Amniotic stem cell (primary cell): ENCODE measurements around the gene PRDX4.
"Not testable (repeated sequence)": the region's sequence is repeated elsewhere in the genome, so short reads cannot be mapped to it uniquely, and the experiment has no call there.

Experiments used
- DNase-seq: peaks from one replicate; lab custom pipeline; 2025; lab: John Stamatoyannopoulos, UW

The PRDX4 gene

GRCh38 chrX:23667239-23668177 lies at the start of gene PRDX4:
PRDX4 (plus strand) TSS chrX:23667493; CDS start chrX:23667571, 78 bp downstream.
- peak; percentile 46 for DNase-seq

GRCh38 chrX:23621621-23622265 lies 45.5 kb upstream of the PRDX4 start:
- no peak for DNase-seq

GRCh38 chrX:23623797-23624196 lies 43.5 kb upstream of the PRDX4 start:
- DNase-seq: no peak

GRCh38 chrX:23626651-23627050 lies 40.6 kb upstream of the PRDX4 start:
- no peak for DNase-seq

- no peak for DNase-seq
Observed at GRCh38 chrX:23628131-23628530, 39.2 kb upstream of the PRDX4 start.

GRCh38 chrX:23631136-23631535 lies 36.2 kb upstream of the PRDX4 start:
- no peak for DNase-seq

DNA sequence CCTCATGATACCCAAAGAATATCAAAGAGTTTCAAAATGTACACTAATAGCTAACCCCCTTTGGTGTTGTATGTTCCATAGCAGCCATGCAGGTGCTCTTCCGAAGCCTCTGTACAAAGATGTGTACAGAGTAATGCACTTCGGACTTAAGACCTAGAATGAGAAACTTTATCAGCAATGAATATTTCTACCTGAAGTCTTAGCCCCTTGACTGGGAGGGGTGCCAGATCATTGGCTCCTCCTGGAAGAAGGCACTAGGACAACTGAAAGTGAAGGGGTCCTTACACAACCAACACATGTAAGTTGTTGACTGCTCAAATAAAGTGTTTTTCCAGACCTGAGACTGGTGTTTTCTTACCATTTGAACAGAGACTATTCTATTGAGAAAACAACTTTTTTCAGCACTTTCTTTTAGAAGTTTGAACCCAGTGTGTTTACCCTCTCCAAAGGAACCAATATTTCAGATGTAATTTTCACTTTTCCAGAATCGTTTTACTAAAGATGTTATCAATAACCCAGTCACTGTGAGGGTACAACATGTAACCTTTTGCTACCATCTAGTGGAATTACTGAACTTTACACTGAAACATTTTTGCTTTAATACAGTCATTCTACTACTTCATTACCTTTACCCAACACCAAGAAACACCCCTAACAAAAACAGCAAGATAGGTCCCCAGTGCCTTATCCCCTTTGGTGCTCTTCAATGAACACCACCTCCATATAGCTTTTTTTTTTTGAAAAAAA lies 33.3 kb upstream of the PRDX4 start:
- no peak for DNase-seq

DNA sequence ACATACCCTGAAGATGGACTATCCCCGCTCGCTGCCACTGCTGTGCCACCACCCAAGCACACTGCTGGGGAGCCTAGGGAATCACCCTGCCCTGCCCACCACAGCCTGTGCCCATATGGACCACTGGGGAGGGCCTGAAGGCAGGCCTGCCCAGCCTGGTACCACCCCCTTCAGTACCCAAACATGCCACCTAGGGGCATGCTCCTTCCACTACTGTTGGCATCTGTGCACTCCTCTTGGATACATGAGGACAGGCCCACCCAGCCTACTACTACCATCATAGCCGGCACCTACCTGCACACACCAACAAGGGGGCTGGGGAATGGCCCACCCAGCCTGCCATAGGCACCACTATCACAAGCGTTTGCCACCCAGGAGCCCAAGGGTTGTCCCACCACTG lies 30.1 kb upstream of the PRDX4 start:
- DNase-seq: no peak

DNA sequence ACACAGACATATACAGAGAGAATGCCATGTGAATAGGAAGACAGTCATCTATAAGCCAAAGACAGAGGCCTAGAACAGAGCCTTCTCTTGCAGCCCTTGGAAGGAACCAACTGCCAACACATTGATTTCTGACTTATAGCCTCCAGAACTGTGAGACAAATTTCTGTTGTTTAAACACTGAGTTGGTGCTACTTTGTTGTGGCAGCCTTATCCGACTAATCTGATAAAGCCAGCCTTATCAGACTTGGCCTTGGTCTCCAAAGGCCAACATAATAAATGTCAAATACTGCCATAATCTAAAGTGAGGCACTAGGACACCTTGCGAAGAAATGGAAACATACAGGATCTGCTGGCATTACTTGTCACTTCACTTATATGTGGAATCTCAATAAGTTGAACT lies 24.3 kb upstream of the PRDX4 start:
- DNase-seq: no peak

DNA sequence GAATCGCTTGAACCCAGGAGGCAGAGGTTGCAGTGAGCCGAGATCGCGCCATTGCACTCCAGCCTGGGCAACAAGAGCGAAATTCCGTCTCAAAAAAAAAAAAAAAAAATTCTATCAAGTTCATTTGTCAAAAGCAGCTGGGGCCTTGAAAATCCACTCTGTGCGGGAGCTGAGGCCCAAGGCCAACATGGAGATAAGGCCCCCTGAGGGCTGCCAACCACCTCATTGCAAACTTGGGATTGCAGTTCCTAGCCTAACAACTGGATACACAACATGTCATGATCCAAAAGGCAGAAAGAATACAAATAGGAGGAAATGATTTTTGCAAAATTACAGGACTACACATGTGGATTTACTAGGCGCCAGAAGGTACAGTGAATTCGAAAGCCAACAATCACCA lies 22.5 kb upstream of the PRDX4 start:
- no peak for DNase-seq

DNA sequence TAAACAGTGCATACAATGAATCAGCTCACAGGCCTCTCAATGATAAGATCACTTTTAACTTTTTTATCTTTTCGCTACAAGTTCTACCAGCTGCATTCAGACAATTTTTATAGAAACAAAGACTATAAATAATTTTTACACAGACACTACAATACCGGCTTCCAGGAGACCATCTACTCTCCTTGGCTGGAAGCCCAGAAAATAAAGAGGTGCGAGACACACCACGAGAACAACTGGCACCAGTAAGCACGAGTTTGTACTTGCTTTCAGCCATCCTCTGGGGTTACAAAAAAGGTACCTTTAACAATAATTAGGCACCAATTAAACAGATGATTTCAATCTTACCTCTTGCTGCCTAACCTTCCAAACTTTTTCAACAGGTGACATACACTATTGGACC lies 11.2 kb upstream of the PRDX4 start:
- DNase-seq: no peak

- no peak for DNase-seq
Observed at GRCh38 chrX:23656684-23657083, 10.6 kb upstream of the PRDX4 start.

GRCh38 chrX:23659339-23659738 lies 8.0 kb upstream of the PRDX4 start:
- DNase-seq: no peak

- DNase-seq: not testable (repeated sequence)
Observed at GRCh38 chrX:23660083-23660765, 7.1 kb upstream of the PRDX4 start.

- no peak for DNase-seq
Observed at GRCh38 chrX:23660766-23661132, 6.5 kb upstream of the PRDX4 start.

GRCh38 chrX:23661671-23662070 lies 5.6 kb upstream of the PRDX4 start:
- DNase-seq: no peak

DNA sequence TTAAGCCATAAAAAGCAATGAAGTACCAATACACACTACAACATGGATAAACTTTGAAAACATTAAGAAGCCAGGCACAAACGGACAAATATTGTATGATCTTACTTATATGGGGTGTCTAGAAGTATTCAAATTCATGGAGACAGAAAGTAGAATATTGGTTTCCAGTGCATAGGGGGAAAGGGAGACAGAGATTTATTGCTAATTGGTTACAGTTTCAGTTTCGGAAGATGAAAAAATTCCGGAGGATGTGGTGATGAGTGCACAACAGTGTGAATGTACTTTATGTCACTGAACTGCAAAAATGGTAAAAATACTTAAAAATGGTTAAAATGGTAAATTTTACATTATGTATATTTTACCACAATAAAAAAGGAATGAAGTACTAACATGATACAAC lies 5.1 kb upstream of the PRDX4 start:
- DNase-seq: no peak

- DNase-seq: no peak
Observed at GRCh38 chrX:23662853-23663252, 4.4 kb upstream of the PRDX4 start.

DNA sequence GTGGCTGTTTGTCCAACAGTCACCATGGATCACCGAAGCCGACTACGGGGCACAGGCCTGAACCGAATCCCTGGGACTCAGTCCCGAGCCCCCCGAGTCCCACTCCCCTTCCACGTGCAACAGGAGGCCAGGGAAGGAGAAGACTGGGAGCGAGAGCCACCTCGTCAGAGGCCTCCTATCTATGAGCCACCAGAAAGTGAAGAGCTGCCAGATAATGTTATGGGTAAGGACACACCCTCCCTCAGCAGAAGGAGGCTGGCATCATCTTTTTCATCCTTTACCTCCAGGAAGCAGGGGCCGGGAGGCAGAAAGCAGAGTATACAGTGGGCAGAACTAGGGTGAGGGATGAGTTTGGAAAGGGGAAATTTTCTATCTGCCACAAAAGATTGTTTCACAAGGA lies 2.8 kb upstream of the PRDX4 start:
- no peak for DNase-seq

DNA sequence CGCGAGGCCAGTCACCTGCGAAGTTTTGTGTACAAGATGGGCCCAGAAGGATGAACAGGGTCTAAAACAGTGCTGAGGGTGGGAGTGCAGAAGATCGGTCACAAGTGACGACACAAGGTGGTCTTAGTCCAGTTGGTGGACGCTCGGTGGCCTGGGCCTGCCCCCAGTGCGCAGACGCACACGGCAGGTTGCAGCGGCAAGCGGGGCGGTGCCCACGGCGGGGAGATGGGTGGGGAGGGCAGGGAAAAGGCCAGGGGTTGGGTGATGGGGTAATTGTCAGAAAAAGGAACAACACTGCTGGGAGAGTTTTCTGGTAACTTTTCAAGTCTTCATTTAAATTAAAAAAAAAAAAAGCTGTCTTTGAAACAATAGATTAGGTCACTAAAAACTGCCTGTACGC lies 1.0 kb upstream of the PRDX4 start:
- DNase-seq: no peak

- DNase-seq: no peak
Observed at GRCh38 chrX:23668335-23668734, 1.0 kb downstream of the PRDX4 start.

- no peak for DNase-seq
Observed at GRCh38 chrX:23670528-23670927, 3.2 kb downstream of the PRDX4 start.
